ENCODE results near the gene BTBD7. TPM values are rescaled to one million over a fixed set of nuclear protein-coding genes. Genes with fewer than 3 reads are reported as not detected.

Gene BTBD7
- total RNA-seq, 2 donors from 2014 or later, result 16.3 to 25.1 TPM

DNA sequence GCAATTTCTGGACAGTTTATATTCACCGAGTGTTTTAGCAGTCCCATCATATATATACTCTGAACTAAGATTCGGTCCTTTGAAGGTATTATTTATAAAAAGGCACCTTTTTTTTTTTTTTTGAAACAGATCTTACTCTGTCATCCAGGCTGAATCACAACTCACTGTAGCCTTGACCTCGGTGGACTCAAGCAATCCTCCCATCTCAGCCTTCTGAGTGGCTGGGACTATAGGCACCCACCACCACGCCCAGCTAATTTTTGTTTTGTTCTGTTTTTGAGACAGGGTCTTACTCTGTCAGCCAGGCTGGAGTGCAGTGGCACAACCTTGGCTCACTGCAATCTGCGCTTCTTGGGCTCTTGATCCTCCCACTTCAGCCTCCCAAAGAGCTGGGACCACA is 52.1 kb downstream of the BTBD7 start:
- no peaks in the 10 kb centered on the region for H3K27me3 ChIP-seq
- H3K27ac ChIP-seq, result no peak overlapping the region
- H3K4me3 ChIP-seq, result no peak overlapping the region
- no peak for ATAC-seq
- H3K4me1 ChIP-seq, result peaks cover 15% of the 10 kb centered on the region
- H3K36me3 ChIP-seq (replicated peaks in 1 of 2; ENCODE audit: insufficient read depth in 1 of 2, low read depth in 2 of 2), result no peaks in the 10 kb centered on the region
- WGBS, 2 donors, result 96% methylated on average over 5 of the region's 5 CpGs
- intact Hi-C loops (cut with DNase I), result no loop called here
- DNase-seq, result no peak
- TF ChIP-seq POLR2A (IDR thresholded peaks at IDR 0.05) (no peak), CTCF (IDR thresholded peaks at IDR 0.05) (no peak)
- no peaks in the 10 kb centered on the region for H3K9me3 ChIP-seq

DNA sequence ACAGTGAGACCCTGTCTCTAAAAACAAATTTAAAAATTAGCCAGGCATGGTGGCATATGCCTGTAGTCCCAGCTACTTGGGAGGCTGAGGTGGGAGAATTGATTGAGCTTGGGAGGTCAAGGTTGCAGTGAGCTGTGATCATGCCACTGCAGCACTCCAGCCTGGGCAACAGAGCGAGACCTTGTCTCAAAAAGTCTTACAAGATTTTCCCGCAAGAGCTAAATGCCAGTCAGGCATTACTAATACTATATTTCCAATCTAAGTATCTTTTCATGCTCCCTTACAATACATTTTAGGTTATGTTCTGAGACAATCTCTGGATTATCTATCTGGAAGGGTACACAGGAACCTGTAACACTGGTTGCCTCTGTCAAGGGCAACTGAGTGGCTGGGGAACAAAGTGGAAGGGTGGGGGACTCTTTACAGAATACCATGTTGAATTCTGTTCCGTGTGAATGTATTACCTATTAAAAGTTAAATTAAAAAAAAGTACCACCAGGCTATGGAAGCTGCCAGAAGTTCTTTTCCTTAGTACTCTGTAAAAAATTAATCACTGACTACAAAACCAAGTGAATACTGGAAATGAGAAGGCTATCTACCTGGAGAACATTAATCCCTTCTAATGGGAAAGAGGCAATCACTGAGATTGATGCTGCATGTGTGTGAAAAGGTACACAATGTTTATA is 56.7 kb downstream of the BTBD7 start:
- peak overlapping the region in 3 of 4 donors; percentile 48 to 79 (median 55) for H3K27ac ChIP-seq
- H3K36me3 ChIP-seq (replicated peaks in 1 of 2; ENCODE audit: insufficient read depth in 1 of 2, low read depth in 2 of 2), result no peaks in the 10 kb centered on the region
- H3K27me3 ChIP-seq, result no peaks in the 10 kb centered on the region
- no peak for TF ChIP-seq POLR2A (IDR thresholded peaks at IDR 0.05)
- intact Hi-C loops (cut with DNase I), result no loop called here
- no peaks in the 10 kb centered on the region for H3K9me3 ChIP-seq
- DNase-seq, result peak in 3 of 4 donors; percentile 16 to 31 (median 24)
- H3K4me1 ChIP-seq, result peaks cover 8% of the 10 kb centered on the region
- 67 to 68% methylated on average over 3 of the region's 3 CpGs for WGBS, 2 donors
- H3K4me3 ChIP-seq, result no peak overlapping the region
- ATAC-seq, result peak; percentile 66

DNA sequence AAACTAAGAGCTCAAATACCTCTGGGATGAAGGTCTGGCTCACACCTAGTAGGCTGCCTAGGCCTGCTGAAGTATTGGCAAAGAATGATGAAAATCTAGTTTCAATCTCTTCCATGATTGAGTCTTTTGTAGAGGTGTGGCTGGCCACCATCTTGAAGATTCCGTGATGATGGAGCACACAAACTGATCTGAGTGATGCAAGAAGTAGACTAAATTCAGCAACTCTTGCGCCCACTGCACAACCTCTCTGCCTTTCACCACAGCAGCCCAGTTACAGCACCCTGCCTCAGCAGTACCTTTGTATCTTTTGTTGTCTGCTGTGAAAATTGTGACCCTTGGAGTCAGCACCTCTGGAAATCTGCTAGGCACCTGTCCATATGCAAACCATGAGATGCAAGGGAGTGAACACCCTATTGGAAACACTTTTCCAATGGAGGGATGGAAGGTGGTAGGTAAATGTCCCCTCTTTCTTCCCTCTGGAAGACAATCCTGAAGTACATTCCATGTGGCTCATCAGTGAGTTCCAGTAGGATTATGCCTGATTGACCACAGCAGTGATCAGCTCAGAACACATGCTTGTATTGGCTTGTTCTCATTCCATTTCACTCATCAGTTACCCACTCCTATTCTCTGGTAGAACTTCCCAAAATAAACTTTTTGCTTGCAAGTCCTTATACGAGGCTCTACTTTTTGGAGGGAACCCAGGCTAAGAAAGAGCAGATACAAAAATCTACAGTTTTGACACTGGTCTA is 58.6 kb downstream of the BTBD7 start:
- Histone ChIP-seq H3K4me1 (peaks cover 8% of the 10 kb centered on the region), H3K9me3 (no peaks in the 10 kb centered on the region), H3K4me3 (no peak overlapping the region), H3K36me3 (replicated peaks in 1 of 2; ENCODE audit: insufficient read depth in 1 of 2, low read depth in 2 of 2) (no peaks in the 10 kb centered on the region), H3K27me3 (no peaks in the 10 kb centered on the region), H3K27ac (no peak overlapping the region)
- intact Hi-C loops (cut with DNase I), result no loop called here
- ATAC-seq (no peak), DNase-seq (no peak)
- TF ChIP-seq POLR2A (IDR thresholded peaks at IDR 0.05), result no peak
- TF ChIP-seq CTCF (IDR thresholded peaks at IDR 0.05), result no peak
- WGBS, 2 donors, result 92 to 100% methylated on average over 3 of the region's 3 CpGs

DNA sequence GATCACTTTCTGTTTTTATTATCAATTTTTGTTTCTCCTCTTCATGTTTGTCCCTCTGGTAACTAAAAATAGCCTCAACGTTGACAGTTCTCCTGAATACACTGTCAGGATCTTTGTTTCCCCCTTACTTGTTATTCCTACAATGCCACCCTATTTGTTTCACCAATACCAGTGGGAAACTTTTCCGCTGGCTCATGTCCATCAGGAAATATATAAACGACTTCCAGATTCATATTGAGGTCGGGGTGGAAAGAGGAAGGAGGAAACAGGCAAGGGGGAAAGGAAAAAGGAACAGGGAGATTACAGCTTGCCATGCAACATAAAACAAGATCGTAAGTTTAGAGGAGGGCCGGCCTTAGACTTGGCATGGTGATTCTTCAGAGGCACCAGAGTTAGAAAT is 61.7 kb downstream of the BTBD7 start:
- H3K9me3 ChIP-seq, result no peaks in the 10 kb centered on the region
- no peak overlapping the region for H3K4me3 ChIP-seq
- no peaks in the 10 kb centered on the region for H3K27me3 ChIP-seq
- H3K4me1 ChIP-seq, result peaks cover 6% of the 10 kb centered on the region
- H3K36me3 ChIP-seq (replicated peaks in 1 of 2; ENCODE audit: insufficient read depth in 1 of 2, low read depth in 2 of 2), result no peaks in the 10 kb centered on the region
- H3K27ac ChIP-seq, result peak overlapping the region in 1 of 4 donors; percentile 19
- ATAC-seq (no peak), DNase-seq (no peak)
- 42 to 55% methylated on average over 6 of the region's 6 CpGs for WGBS, 2 donors
- intact Hi-C loops (cut with DNase I), result no loop called here
- TF ChIP-seq CTCF (IDR thresholded peaks at IDR 0.05) (no peak), POLR2A (IDR thresholded peaks at IDR 0.05) (no peak)

GRCh38 chr14:93269341-93270068 is 63.3 kb downstream of the BTBD7 start:
- Histone ChIP-seq H3K27ac (no peak overlapping the region), H3K9me3 (no peaks in the 10 kb centered on the region), H3K36me3 (replicated peaks in 1 of 2; ENCODE audit: insufficient read depth in 1 of 2, low read depth in 2 of 2) (no peaks in the 10 kb centered on the region), H3K4me3 (no peak overlapping the region), H3K4me1 (peaks cover 6% of the 10 kb centered on the region), H3K27me3 (no peaks in the 10 kb centered on the region)
- WGBS, 2 donors, result 77 to 80% methylated on average over 10 of the region's 10 CpGs
- DNase-seq (no peak), ATAC-seq (no peak)
- TF ChIP-seq CTCF (IDR thresholded peaks at IDR 0.05), result no peak
- TF ChIP-seq POLR2A (IDR thresholded peaks at IDR 0.05), result no peak
- intact Hi-C loops (cut with DNase I), result no loop called here
